Measurements from ENCODE around the gene C2CD5.

C2CD5 gene, protein sequence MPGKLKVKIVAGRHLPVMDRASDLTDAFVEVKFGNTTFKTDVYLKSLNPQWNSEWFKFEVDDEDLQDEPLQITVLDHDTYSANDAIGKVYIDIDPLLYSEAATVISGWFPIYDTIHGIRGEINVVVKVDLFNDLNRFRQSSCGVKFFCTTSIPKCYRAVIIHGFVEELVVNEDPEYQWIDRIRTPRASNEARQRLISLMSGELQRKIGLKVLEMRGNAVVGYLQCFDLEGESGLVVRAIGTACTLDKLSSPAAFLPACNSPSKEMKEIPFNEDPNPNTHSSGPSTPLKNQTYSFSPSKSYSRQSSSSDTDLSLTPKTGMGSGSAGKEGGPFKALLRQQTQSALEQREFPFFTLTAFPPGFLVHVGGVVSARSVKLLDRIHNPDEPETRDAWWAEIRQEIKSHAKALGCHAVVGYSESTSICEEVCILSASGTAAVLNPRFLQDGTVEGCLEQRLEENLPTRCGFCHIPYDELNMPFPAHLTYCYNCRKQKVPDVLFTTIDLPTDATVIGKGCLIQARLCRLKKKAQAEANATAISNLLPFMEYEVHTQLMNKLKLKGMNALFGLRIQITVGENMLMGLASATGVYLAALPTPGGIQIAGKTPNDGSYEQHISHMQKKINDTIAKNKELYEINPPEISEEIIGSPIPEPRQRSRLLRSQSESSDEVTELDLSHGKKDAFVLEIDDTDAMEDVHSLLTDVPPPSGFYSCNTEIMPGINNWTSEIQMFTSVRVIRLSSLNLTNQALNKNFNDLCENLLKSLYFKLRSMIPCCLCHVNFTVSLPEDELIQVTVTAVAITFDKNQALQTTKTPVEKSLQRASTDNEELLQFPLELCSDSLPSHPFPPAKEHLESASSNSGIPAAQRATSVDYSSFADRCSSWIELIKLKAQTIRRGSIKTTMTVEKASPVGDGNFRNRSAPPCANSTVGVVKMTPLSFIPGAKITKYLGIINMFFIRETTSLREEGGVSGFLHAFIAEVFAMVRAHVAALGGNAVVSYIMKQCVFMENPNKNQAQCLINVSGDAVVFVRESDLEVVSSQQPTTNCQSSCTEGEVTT

DNA sequence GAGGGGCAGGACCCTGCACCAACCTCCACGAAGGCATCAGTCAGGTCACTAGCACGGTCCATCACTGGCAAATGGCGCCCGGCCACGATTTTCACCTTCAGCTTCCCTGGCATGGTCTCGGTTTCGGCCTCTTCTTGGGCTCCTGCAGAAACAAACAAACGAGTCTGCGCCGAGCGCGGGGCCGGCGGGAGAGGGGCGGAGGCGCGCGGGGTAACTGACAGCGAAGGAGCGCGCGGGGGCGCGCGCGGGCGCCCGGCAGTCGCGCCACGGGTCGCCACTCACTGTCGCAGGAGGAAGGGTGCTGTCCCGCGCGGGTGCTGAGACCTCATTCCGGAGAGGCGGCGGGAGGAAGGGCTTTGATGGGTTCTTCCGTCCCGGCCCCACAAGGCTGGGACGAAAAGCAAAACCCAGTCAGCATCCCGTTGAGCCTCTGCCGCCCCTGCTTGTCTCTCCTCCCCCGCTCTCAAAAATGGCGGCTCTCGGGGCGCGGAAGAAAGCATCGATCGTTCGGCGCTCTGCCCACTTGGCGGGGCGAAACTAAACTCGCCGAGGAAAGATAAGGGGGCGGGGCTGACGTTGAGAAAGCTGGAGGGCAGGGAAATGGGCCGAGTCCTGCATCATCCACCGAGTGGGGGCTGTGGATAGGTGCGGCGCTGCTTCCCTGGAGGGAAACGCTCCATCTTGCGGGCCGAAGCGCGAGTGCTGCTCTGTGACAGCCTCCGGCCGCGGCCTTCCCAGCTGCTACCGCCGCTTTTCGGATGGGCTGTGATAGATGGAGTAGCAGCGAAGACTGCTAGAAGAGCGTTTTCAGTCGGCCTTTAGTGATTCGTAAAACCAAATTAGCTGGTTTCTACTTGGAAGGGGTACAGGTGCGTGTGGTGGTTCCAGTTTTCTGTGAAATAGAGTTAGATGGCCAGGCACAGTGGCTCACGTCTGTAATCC lies at the start of gene C2CD5:
C2CD5 (minus strand) TSS at position 505 of the 942 bp plus-strand sequence; CDS start at position 113, 392 bp downstream.
- no peaks in the 10 kb centered on the region for H3K9me3 ChIP-seq (ENCODE audit: insufficient read depth, low read length)
- H3K4me2 ChIP-seq (ENCODE audit: low read length) = peak within 1 kb of the TSS; percentile 95
- H3K27me3 ChIP-seq (ENCODE audit: low read depth, low read length) = no peaks in the 10 kb centered on the region
- peak within 1 kb of the TSS; percentile 82 for H3K9ac ChIP-seq (ENCODE audit: low read length)
- H3K79me2 ChIP-seq (ENCODE audit: low read length) = 0 out of 2 replicates have a peak, but pooled peaks cover 14% of the 10 kb centered on the region
- peak within 1 kb of the TSS; percentile 96 for H2AFZ ChIP-seq (ENCODE audit: low read depth, low read length)
- H3K4me1 ChIP-seq (ENCODE audit: low read length) = peaks cover 19% of the 10 kb centered on the region
- TF ChIP-seq EZH2phosphoT487 (IDR thresholded peaks at IDR 0.05; ENCODE audit: low read depth) = no peak
- no peaks in the 10 kb centered on the region for H4K20me1 ChIP-seq (ENCODE audit: insufficient read depth, low read length)
- peak within 1 kb of the TSS; percentile 85 for H3K27ac ChIP-seq (ENCODE audit: low read length)
- peaks cover 2% of the 10 kb centered on the region for H3K36me3 ChIP-seq (replicated peaks; ENCODE audit: low read depth, low read length)
- peak within 1 kb of the TSS; percentile 92 for H3K4me3 ChIP-seq (ENCODE audit: low read length)

DNA sequence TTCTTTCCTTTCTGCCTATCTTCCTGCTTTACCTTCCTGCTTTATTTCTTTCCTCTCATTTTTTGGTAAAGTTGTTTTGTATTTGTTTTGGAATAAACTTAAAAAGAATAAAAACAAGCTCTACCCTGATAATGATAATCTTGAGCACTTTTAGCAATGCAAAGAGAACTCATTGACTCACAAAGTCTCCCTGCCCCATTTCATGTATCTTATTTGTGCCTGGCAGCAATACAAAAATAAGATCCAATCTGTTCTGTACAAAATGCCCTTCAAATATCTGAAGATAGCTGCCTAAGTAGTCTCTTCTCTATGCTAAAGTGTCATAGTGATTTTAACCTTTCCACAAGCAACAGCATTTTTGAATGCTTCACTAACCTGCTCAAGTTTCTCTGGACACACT lies 49.5 kb upstream of the C2CD5 start:
- H2AFZ ChIP-seq (ENCODE audit: low read depth, low read length) = no peak overlapping the region
- no peak overlapping the region for H3K9ac ChIP-seq (ENCODE audit: low read length)
- no peaks in the 10 kb centered on the region for H3K4me1 ChIP-seq (ENCODE audit: low read length)
- no peaks in the 10 kb centered on the region for H3K9me3 ChIP-seq (ENCODE audit: insufficient read depth, low read length)
- H3K27me3 ChIP-seq (ENCODE audit: low read depth, low read length) = no peaks in the 10 kb centered on the region
- H3K79me2 ChIP-seq (ENCODE audit: low read length) = no peaks in the 10 kb centered on the region
- TF ChIP-seq, protein P1, sequence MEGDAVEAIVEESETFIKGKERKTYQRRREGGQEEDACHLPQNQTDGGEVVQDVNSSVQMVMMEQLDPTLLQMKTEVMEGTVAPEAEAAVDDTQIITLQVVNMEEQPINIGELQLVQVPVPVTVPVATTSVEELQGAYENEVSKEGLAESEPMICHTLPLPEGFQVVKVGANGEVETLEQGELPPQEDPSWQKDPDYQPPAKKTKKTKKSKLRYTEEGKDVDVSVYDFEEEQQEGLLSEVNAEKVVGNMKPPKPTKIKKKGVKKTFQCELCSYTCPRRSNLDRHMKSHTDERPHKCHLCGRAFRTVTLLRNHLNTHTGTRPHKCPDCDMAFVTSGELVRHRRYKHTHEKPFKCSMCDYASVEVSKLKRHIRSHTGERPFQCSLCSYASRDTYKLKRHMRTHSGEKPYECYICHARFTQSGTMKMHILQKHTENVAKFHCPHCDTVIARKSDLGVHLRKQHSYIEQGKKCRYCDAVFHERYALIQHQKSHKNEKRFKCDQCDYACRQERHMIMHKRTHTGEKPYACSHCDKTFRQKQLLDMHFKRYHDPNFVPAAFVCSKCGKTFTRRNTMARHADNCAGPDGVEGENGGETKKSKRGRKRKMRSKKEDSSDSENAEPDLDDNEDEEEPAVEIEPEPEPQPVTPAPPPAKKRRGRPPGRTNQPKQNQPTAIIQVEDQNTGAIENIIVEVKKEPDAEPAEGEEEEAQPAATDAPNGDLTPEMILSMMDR (IDR thresholded peaks at IDR 0.05; ENCODE audit: low read depth, low read length) = no peak
- TF ChIP-seq EZH2phosphoT487 (IDR thresholded peaks at IDR 0.05; ENCODE audit: low read depth) = no peak
- no peaks in the 10 kb centered on the region for H3K36me3 ChIP-seq (replicated peaks; ENCODE audit: low read depth, low read length)
- H4K20me1 ChIP-seq (ENCODE audit: insufficient read depth, low read length) = no peaks in the 10 kb centered on the region
- no peak overlapping the region for H3K4me3 ChIP-seq (ENCODE audit: low read length)
- H3K4me2 ChIP-seq (ENCODE audit: low read length) = no peak overlapping the region
- H3K27ac ChIP-seq (ENCODE audit: low read length) = no peak overlapping the region

DNA sequence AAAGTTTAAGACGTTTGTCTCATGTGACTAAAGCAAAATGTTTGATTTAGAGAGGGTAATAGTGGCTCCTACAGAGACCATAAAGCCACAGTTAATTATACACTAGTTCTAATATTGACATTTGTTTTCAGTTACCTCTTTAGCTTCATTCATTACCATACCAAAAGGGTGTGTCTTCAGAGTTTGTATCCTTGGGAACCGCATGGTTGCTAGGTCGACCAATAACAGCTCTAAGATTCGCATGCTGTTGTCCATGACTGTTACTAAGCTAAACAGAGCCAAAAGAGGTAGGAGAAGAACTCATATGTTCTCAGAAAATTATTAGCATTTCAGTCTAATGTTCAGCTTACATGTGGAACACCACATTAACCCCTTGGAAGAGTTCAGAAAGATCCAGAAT lies 44.5 kb upstream of the C2CD5 start:
- no peak for TF ChIP-seq EZH2phosphoT487 (IDR thresholded peaks at IDR 0.05; ENCODE audit: low read depth)
- TF ChIP-seq, protein P1 (IDR thresholded peaks at IDR 0.05; ENCODE audit: low read depth, low read length) = no peak
- no peak overlapping the region for H3K27ac ChIP-seq (ENCODE audit: low read length)

DNA sequence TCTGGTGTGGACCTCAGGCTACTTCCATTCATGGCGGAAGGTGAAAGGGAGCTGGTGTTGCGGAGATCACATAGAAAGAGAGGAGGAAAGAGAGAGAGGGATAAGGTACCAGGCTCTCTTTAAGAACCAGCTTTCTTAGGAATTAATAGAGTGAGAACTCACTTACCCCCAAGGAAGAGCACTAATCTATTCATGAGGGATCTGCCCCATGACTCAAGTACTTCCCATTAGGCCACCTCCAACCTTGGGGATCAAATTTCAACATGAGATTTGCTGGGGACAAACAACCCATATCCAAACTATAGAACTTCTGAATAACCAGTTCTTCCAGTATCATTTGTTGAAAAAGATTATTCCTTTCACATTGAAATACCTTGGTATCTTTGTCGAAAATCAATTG lies 34.0 kb upstream of the C2CD5 start:
- Histone ChIP-seq H4K20me1 (ENCODE audit: insufficient read depth, low read length) (no peaks in the 10 kb centered on the region), H3K27ac (ENCODE audit: low read length) (no peak overlapping the region), H3K4me2 (ENCODE audit: low read length) (no peak overlapping the region), H3K36me3 (replicated peaks; ENCODE audit: low read depth, low read length) (no peaks in the 10 kb centered on the region), H3K79me2 (ENCODE audit: low read length) (no peaks in the 10 kb centered on the region), H3K4me3 (ENCODE audit: low read length) (no peak overlapping the region), H2AFZ (ENCODE audit: low read depth, low read length) (no peak overlapping the region), H3K9ac (ENCODE audit: low read length) (no peak overlapping the region), H3K9me3 (ENCODE audit: insufficient read depth, low read length) (no peaks in the 10 kb centered on the region), H3K27me3 (ENCODE audit: low read depth, low read length) (no peaks in the 10 kb centered on the region), H3K4me1 (ENCODE audit: low read length) (no peaks in the 10 kb centered on the region)
- TF ChIP-seq, protein P1 (IDR thresholded peaks at IDR 0.05; ENCODE audit: low read depth, low read length) = no peak
- no peak for TF ChIP-seq EZH2phosphoT487 (IDR thresholded peaks at IDR 0.05; ENCODE audit: low read depth)

More for the DNA sequence above, 44.5 kb upstream of the C2CD5 start:
- H3K4me3 ChIP-seq (ENCODE audit: low read length) = no peak overlapping the region
- H3K79me2 ChIP-seq (ENCODE audit: low read length) = no peaks in the 10 kb centered on the region
- H4K20me1 ChIP-seq (ENCODE audit: insufficient read depth, low read length) = no peaks in the 10 kb centered on the region
- no peaks in the 10 kb centered on the region for H3K4me1 ChIP-seq (ENCODE audit: low read length)
- no peaks in the 10 kb centered on the region for H3K36me3 ChIP-seq (replicated peaks; ENCODE audit: low read depth, low read length)
- H3K27me3 ChIP-seq (ENCODE audit: low read depth, low read length) = no peaks in the 10 kb centered on the region
- H3K9ac ChIP-seq (ENCODE audit: low read length) = no peak overlapping the region
- H3K9me3 ChIP-seq (ENCODE audit: insufficient read depth, low read length) = no peaks in the 10 kb centered on the region
- no peak overlapping the region for H2AFZ ChIP-seq (ENCODE audit: low read depth, low read length)
- no peak overlapping the region for H3K4me2 ChIP-seq (ENCODE audit: low read length)

Data from OCI-LY3 (cell line).